ENCODE results near the gene NCEH1. TPM values are rescaled to one million over a fixed set of nuclear protein-coding genes. Genes with fewer than 3 reads are reported as not detected.
"Not testable (repeated sequence)": the region's sequence is repeated elsewhere in the genome, so short reads cannot be mapped to it uniquely, and the experiment has no call there.

The NCEH1 gene
- polyA plus RNA-seq, 3 donors from 2014 or later, result 3.0 to 7.1 (median 4.5) TPM

DNA sequence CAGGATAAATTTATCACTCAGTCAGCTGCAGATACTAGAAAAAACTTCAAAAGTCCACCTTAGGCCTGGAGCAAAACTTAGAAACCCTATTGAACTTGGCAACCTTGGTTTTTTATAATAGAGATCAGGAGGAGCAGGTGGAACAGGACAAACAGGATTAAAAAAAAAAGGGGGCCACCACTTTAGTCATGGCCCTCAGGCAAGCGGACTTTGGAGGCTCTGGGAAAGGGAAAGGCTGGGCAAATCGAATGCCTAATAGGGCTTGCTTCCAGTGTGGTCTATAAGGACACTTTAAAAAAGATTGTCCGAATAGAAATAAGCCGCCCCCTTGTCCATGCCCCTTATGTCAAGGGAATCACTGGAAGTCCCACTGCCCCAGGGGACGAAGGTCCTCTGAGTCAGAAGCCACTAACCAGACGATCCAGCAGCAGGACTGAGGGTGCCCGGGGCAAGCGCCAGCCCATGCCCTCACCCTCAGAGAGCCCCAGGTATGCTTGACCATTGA, 11.7 kb upstream of the NCEH1 start:
- H3K27ac Mint-ChIP-seq; H3K4me1 Mint-ChIP-seq; H3K27me3 Mint-ChIP-seq (ENCODE audit: low read depth in 3 of 3); H3K36me3 Mint-ChIP-seq; H3K4me3 Mint-ChIP-seq; DNase-seq: not testable (repeated sequence)
- H3K9me3 Mint-ChIP-seq, result peaks cover 0 to 12% (median 2%) of the 10 kb centered on the region in 6 donors

DNA sequence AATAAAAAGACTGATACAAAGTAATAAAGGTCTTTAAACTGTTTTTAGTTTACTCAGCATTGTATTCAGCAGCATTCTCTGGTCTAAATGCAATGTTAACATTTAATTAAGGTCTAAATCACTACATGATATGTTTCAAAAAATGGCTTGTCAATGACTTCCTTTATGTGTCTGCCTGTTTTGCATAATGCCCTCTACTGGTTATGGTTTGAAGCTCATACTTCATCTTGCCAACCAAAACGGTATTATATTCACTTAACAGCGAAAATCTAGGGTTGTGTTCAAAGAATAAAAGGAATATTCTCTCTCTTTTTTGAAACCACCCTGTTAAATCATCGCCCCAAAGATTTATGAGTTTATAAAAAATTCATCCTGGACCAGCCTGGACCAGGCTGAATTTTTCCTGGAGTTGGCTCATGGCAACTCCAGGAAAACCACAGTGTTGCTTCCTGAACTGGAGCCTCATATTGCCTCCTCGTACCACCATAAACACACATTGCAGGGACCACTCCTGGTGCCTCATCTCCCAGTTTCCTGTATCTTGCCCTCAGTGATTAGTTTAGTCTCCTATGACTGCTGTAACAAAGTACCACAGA, 6.7 kb upstream of the NCEH1 start:
- H3K27ac Mint-ChIP-seq, result no peak overlapping the region
- peaks cover 0 to 4% (median 0%) of the 10 kb centered on the region in 3 donors for H3K36me3 Mint-ChIP-seq

DNA sequence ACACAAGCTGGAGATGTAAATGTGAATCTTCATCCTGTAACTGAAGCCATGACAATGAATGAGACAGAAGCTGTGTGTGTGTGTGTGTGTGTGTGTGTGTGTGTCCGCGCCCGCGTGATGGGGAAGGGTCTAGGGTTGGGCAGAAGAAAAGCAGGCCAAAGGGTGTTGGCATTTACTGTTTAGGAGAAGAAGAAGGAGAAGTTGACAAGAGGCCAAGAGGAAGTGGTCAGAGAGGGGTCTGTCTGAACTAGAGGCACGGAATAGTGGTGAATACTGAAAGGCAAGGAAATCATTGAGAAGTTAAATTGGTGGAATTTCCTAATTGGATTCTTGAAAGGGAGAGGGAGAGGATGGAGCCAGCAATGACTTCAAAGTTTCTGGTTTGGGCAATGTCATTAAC, 5.6 kb upstream of the NCEH1 start:
- Mint-ChIP-seq H3K4me3 (no peak overlapping the region), H3K4me1 (no peaks in the 10 kb centered on the region), H3K27me3 (ENCODE audit: low read depth in 3 of 3) (peaks cover 0 to 9% (median 1%) of the 10 kb centered on the region in 3 donors), H3K9me3 (peaks cover 0 to 8% (median 0%) of the 10 kb centered on the region in 6 donors), H3K36me3 (peaks cover 0 to 4% (median 0%) of the 10 kb centered on the region in 3 donors), H3K27ac (no peak overlapping the region)
- no peak for DNase-seq

More for the DNA sequence above, 6.7 kb upstream of the NCEH1 start:
- no peak overlapping the region for H3K4me3 Mint-ChIP-seq
- H3K9me3 Mint-ChIP-seq, result peaks cover 0 to 8% (median 0%) of the 10 kb centered on the region in 6 donors
- peaks cover 0 to 9% (median 1%) of the 10 kb centered on the region in 3 donors for H3K27me3 Mint-ChIP-seq (ENCODE audit: low read depth in 3 of 3)
- no peaks in the 10 kb centered on the region for H3K4me1 Mint-ChIP-seq
- no peak for DNase-seq

DNA sequence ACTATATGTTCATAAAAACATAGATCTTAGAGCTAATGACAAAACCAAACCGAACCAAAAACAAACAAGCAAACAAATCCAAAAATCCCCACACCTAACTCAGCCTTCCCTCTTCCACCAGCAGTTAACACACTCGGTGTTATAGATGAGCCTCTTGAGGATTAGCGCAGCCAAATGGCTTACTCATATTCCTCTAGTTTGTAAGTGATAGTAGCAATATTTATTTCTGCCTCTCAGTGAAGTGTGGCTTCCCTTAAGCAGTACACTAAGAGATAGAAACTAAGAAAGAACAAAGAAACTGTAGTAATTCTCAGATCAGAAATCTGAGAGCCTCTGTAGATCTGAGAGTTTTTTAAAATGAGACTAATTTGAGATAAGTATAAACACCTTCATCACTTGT, 2.4 kb upstream of the NCEH1 start:
- Mint-ChIP-seq H3K4me1 (peaks cover 26 to 30% of the 10 kb centered on the region in 2 donors), H3K27me3 (ENCODE audit: low read depth in 3 of 3) (peaks cover 0 to 8% (median 2%) of the 10 kb centered on the region in 3 donors), H3K9me3 (no peaks in the 10 kb centered on the region), H3K27ac (no peak overlapping the region), H3K4me3 (peak overlapping the region in 1 of 5 donors; percentile 8), H3K36me3 (no peaks in the 10 kb centered on the region)
- no peak for DNase-seq

DNA sequence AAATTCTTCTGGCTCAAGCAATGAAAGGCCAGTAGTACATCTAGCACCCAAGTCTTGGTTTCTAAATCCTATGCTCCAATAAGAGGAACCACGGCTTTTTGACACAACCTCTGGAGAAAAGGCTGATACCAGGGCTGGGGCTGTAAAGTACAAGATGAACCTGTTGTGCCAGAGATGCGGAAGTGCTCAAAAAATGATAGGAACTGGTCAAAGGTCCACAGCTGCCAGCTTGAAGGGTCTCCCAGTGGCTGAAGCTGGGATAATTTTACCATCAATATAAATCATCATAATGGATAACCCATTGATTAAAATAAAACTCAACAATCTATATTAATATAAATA, 558 bp upstream of the NCEH1 start:
- peaks cover 0 to 3% (median 2%) of the 10 kb centered on the region in 3 donors for H3K27me3 Mint-ChIP-seq (ENCODE audit: low read depth in 3 of 3)
- H3K4me1 Mint-ChIP-seq, result peaks cover 26 to 30% of the 10 kb centered on the region in 2 donors

DNA sequence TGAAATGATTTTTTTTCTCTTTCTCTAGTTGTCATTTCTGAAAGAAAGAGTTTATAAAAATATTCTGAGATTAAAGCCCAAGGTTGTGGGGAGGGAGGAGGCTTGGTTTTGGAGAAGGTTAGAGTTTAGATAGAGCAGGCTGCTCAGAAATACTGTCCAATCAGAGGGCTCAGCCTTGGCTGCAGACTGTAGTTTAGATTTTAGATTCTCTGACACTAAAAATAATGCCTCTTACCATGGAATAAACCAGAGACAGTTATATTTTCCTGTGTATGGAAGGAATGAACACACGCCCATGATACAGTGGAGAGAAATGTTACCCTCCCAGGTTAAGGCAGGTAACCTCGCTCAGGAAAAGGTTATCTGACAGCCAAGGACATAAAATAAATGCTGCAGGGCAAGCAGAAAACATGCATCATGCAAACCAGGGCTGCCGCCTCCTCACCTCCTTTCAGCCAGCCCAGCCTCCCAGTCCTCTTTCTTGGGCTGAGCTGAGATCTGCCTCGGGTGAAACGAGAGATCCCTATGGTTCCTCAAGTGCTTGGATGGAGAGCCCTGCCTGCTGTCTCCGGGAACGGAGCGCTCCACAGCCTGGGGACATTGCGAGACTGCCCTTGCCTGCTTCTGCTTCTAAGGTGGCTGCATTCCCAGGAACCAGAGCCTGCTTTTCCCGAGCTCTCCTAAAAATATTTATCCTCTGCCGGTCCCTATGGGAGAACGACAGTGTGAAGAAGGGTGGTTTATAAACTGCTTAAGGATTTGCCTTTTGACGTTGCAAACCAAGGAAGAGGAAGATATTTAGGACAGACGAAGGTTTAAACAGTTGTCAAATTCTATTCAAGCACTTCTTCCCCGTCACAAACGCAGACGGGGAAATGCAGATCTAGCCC, 848 bp downstream of the NCEH1 start:
- no peak for DNase-seq

More for the DNA sequence above, 558 bp upstream of the NCEH1 start:
- no peaks in the 10 kb centered on the region for H3K9me3 Mint-ChIP-seq
- peak overlapping the region; percentile 97 to 99 (median 98) for H3K4me3 Mint-ChIP-seq
- H3K36me3 Mint-ChIP-seq, result no peaks in the 10 kb centered on the region
- peak overlapping the region; percentile 84 to 91 (median 86) for H3K27ac Mint-ChIP-seq
- DNase-seq, result no peak

DNA sequence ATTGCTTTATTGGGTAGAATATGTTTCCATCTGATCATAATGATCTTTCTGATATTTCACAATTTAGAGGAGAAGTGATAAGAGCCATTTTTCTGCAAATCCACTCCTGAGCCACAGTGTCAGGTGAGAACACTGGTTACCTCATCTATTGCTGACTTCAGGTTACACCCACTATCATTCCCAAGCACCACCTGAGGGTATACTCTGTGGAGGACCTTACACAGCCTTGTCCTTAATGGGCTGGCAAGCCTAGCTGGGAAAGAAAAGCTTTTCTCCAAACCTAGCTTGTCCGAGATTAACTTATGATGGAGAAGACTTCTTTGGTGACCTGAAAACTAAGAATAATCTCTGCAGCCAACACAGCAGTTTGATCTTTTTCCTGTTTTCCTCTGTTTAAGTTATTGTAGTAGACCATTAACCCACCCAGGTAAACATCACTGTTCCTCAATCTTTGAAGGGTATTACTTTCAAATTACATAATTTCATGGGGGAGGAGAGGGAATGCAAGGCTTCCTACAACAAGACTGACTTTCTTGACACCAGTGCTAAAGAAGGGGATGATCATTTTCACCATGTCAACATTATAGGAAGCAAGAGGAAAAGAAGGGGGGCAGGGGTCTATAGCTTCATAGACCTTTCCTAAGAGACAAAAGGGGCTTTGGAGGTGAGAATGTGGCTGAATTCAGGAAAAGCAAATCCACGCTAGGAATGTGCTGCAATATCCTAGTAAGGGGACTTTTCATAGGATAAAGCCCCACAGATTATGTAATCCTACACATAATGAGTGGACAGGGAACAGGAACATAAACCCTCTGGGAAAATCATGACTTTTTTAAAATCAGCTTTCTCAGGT, 1.7 kb downstream of the NCEH1 start:
- peak overlapping the region in 1 of 6 donors; percentile 23 for H3K27ac Mint-ChIP-seq
- H3K4me3 Mint-ChIP-seq, result peak overlapping the region; percentile 97 to 99 (median 98)
- H3K27me3 Mint-ChIP-seq (ENCODE audit: low read depth in 3 of 3), result peaks cover 0 to 3% (median 2%) of the 10 kb centered on the region in 3 donors
- no peaks in the 10 kb centered on the region for H3K36me3 Mint-ChIP-seq
- no peak for DNase-seq
- no peaks in the 10 kb centered on the region for H3K9me3 Mint-ChIP-seq
- H3K4me1 Mint-ChIP-seq, result peaks cover 26 to 30% of the 10 kb centered on the region in 2 donors

More for the DNA sequence above, 848 bp downstream of the NCEH1 start:
- Mint-ChIP-seq H3K4me1 (peaks cover 26 to 30% of the 10 kb centered on the region in 2 donors), H3K36me3 (no peaks in the 10 kb centered on the region), H3K9me3 (no peaks in the 10 kb centered on the region), H3K4me3 (peak overlapping the region; percentile 97 to 99 (median 98)), H3K27ac (peak overlapping the region; percentile 84 to 91 (median 86)), H3K27me3 (ENCODE audit: low read depth in 3 of 3) (peaks cover 0 to 3% (median 2%) of the 10 kb centered on the region in 3 donors)

DNA sequence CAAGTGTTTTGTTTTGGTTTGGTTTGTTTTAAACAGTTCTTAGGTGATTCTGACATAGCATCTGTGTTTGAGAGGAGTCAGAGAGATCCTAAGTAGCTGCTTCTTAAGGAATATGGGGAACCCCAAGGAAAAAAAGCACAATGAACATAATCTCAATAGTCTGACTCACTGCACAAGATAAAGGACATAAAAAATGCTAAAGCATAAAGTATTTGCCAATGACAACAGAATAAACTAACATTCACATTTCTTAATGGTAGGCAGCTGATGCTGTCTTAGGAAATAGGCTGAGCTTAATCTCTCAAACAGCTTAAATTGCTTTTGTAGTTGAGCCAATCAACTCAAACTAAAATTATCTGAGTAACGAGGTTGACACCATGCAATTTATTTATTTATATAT, 2.9 kb downstream of the NCEH1 start:
- Mint-ChIP-seq H3K9me3 (no peaks in the 10 kb centered on the region), H3K27me3 (ENCODE audit: low read depth in 3 of 3) (peaks cover 0 to 3% (median 2%) of the 10 kb centered on the region in 3 donors), H3K4me1 (peaks cover 26 to 30% of the 10 kb centered on the region in 2 donors), H3K36me3 (no peaks in the 10 kb centered on the region), H3K27ac (no peak overlapping the region), H3K4me3 (peak overlapping the region in 1 of 5 donors; percentile 11)
- DNase-seq, result no peak

DNA sequence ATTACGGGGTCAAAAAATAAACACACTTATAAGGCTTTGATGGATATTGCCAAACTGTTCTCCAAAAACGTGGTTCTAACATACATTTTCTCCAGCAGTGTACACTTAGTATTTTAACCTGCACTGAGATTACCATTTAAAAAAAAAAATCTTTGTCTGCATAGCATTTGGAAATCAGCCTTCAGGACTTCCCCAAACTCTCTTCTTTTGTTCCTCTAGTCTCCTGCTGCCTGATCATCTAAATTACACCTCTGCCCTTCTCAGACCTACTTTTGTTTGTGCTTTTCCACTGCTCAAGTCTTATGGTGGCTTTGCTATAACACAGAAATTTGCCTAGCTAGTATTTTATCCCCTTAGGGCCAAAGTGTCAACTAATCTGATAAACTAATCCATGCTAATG, 3.8 kb downstream of the NCEH1 start:
- H3K9me3 Mint-ChIP-seq, result no peaks in the 10 kb centered on the region
- peaks cover 26 to 30% of the 10 kb centered on the region in 2 donors for H3K4me1 Mint-ChIP-seq
- DNase-seq, result no peak
- peak overlapping the region in 1 of 6 donors; percentile 15 for H3K27ac Mint-ChIP-seq
- no peaks in the 10 kb centered on the region for H3K36me3 Mint-ChIP-seq
- H3K4me3 Mint-ChIP-seq, result no peak overlapping the region
- H3K27me3 Mint-ChIP-seq (ENCODE audit: low read depth in 3 of 3), result peaks cover 0 to 3% (median 2%) of the 10 kb centered on the region in 3 donors

DNA sequence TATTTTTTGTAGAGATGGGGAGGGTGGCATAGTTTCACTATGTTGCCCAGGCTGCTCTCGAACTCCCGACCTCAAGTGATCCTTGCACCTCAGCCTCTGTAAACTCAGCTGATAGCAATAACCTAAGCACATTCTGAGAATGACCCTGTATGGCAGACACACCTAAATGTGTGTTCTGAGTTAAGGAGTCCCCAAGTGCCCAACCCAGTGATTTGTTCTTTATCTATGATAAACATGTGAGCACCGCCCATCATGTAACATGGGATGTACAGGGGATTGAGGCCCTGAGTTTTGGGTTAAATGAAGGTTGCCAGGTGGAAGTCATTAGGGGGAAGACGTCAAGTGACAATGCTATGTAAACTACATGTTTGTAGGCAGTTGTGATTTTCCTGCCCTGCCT, 5.7 kb downstream of the NCEH1 start:
- no peaks in the 10 kb centered on the region for H3K9me3 Mint-ChIP-seq
- peaks cover 0 to 4% (median 0%) of the 10 kb centered on the region in 3 donors for H3K36me3 Mint-ChIP-seq
- peaks cover 0 to under 1% (median 0%) of the 10 kb centered on the region in 3 donors for H3K27me3 Mint-ChIP-seq (ENCODE audit: low read depth in 3 of 3)
- peaks cover 15 to 23% of the 10 kb centered on the region in 2 donors for H3K4me1 Mint-ChIP-seq
- no peak overlapping the region for H3K4me3 Mint-ChIP-seq
- no peak overlapping the region for H3K27ac Mint-ChIP-seq
- no peak for DNase-seq

DNA sequence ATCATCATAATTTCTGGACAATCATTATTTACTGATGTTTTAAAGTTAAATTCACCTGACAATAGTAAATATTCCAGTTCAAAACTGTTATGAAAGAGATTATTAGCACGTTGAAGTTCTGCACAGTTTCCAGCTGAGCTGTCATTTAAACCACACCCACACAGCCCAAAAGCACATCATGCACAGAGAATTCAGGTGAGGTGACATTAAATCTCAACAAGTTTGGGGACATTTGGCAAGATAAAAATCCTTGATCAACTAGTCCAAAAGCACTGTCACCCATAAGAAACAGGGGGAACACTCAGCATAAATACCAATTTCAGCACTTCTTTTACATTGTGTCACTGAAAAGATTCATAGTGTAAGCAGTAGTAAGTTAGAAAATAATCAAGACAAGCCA, 6.9 kb downstream of the NCEH1 start:
- Mint-ChIP-seq H3K9me3 (no peaks in the 10 kb centered on the region), H3K36me3 (peaks cover 0 to 4% (median 0%) of the 10 kb centered on the region in 3 donors), H3K27me3 (ENCODE audit: low read depth in 3 of 3) (no peaks in the 10 kb centered on the region), H3K27ac (peak overlapping the region in 1 of 6 donors; percentile 63), H3K4me3 (no peak overlapping the region), H3K4me1 (peaks cover 3 to 11% of the 10 kb centered on the region in 2 donors)
- no peak for DNase-seq

DNA sequence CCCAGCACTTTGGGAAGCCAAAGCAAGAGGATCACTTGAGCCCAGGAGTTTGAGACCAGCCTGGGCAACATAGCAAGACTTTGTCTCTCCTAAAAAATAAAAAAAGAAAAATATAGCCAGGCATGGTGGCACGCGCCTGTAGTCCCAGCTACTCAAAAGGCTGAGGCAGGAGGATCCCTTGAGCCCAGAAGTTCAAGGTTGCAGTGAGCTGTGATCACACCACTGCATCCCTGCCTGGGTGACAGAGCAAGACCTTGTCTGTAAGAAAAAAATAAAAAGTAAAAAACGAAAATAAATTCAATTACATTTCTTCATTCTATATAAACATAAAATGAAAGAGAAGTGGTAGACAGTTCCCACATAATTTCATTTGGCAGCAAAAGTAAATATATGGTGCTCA, 8.1 kb downstream of the NCEH1 start:
- H3K36me3 Mint-ChIP-seq; H3K27ac Mint-ChIP-seq; H3K27me3 Mint-ChIP-seq (ENCODE audit: low read depth in 3 of 3); DNase-seq; H3K9me3 Mint-ChIP-seq; H3K4me3 Mint-ChIP-seq: not testable (repeated sequence)
- peaks cover 0 to 11% of the 10 kb centered on the region in 2 donors for H3K4me1 Mint-ChIP-seq

DNA sequence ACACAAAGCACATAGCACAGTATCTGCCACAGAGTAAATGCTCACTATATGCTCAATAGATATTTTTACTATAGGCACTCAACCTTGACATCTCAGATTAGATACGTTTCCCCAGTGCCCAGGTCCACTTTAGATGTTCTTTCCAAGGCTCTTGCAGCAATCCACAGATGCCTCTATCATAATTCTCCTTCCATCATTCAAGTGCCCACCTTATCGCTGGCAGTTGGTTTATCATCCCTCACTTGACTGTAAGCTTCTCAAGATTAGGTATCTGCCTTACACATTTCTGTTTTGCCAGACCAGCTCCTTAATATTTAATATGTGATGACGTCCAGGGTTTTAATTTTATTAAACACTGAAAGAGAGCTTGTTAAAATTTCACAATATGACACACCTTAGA, 8.6 kb downstream of the NCEH1 start:
- Mint-ChIP-seq H3K36me3 (peaks cover 0 to 4% (median 3%) of the 10 kb centered on the region in 3 donors), H3K9me3 (no peaks in the 10 kb centered on the region)

More for the DNA sequence above, 8.6 kb downstream of the NCEH1 start:
- DNase-seq, result no peak
- H3K27me3 Mint-ChIP-seq (ENCODE audit: low read depth in 3 of 3), result no peaks in the 10 kb centered on the region
- peaks cover 0 to 11% of the 10 kb centered on the region in 2 donors for H3K4me1 Mint-ChIP-seq
- H3K4me3 Mint-ChIP-seq, result no peak overlapping the region
- no peak overlapping the region for H3K27ac Mint-ChIP-seq

All from immature natural killer cell (primary cell).